Esophagus muscularis mucosa (tissue), 4 donors: ENCODE measurements around the gene ESRRB. TPM values are rescaled to one million over a fixed set of nuclear protein-coding genes. Genes with fewer than 3 reads are reported as not detected.

Experiments
- DNase-seq: peaks from one replicate; pipeline ENCODE4 v3.0.0-alpha.2; 2017; ENCODE audit errors: extremely low spot score
- H3K27ac ChIP-seq, 4 donors: fragments of 200-600 bp; sonication (generic); replicated peaks in 1 of 4; 1 replicate in 3 of 4; 2 replicates in 1 of 4; pipeline ENCODE4 v1.5.1; 2016 to 2019; ENCODE audit warnings: mild to moderate bottlenecking in 1 of 4
- H3K27me3 ChIP-seq, 4 donors: fragments of 200-600 bp; sonication (generic); one replicate each; pipeline versions ENCODE4 v1.5.1 to v1.6.0; 2016 to 2019
- H3K36me3 ChIP-seq, 4 donors: fragments of 200-600 bp; sonication (generic); one replicate each; pipeline ENCODE4 v1.5.1; 2016 to 2019
- H3K4me1 ChIP-seq, 4 donors: fragments of 200-600 bp; sonication (generic); one replicate each; pipeline ENCODE4 v1.5.1; 2016 to 2019
- H3K4me3 ChIP-seq, 4 donors: fragments of 200-600 bp; sonication (generic); 1 replicate in 2 of 4; 2 replicates in 2 of 4; pipeline ENCODE4 v1.5.1; 2016 to 2019; ENCODE audit warnings: mild to moderate bottlenecking in 4 of 4, moderate library complexity in 1 of 4
- H3K9me3 ChIP-seq, 4 donors: fragments of 200-600 bp; sonication (generic); 1 replicate in 3 of 4; 2 replicates in 1 of 4; pipeline ENCODE4 v1.5.1; 2016 to 2019
- CTCF ChIP-seq, 3 experiments: fragments of 200-600 bp in 2 of 3; fragments of 450-650 bp in 1 of 3; sonication (generic) in 2 of 3; IDR thresholded peaks; one replicate each; pipeline ENCODE4 v1.5.1; 2017 to 2019; ENCODE audit warnings: antibody characterized with exemption in 3 of 3, mild to moderate bottlenecking in 2 of 3, moderate library complexity in 1 of 3
- EP300 ChIP-seq: sonication (generic); formaldehyde crosslinking; IDR thresholded peaks from one replicate; pipeline ENCODE4 v1.6.1; 2017; ENCODE audit warnings: antibody characterized with exemption
- POLR2A ChIP-seq: fragments of 450-650 bp; IDR thresholded peaks from one replicate; pipeline ENCODE4 v1.6.1; 2017; ENCODE audit warnings: antibody characterized with exemption, moderate library complexity, mild to moderate bottlenecking, low read depth
- POLR2AphosphoS5 ChIP-seq, 2 donors: sonication (generic); formaldehyde crosslinking; IDR thresholded peaks; one replicate each; pipeline ENCODE4 v1.6.1; 2017; ENCODE audit warnings: antibody characterized with exemption in 2 of 2
- WGBS: methylation state at CpG from one replicate; pipeline ENCODE4 v1.1.5; 2018; 5-methylcytosine and 5-hydroxymethylcytosine counted together
- intact Hi-C: fragments of 100-400 bp; cut with DNase I; formaldehyde crosslinking; loops from one replicate; pipeline ENCODE4 v1.15.1; 2023
- total RNA-seq, 4 donors: library from RNA; depleted of rRNA; stranded (reverse); fragments of >200 nt; gene quantifications; one replicate each; pipeline versions ENCODE4 v1.1.0 to v1.2.1, GENCODE V29; 2016

Gene ESRRB
- total RNA-seq, 4 donors from 2014 or later = 0.17 to 0.26 TPM; not detected in 2

GRCh38 chr14:76461886-76462285 is 85.9 kb downstream of the ESRRB start:
- Histone ChIP-seq H3K36me3 (no peaks in the 10 kb centered on the region), H3K4me3 (no peak overlapping the region), H3K27ac (no peak overlapping the region), H3K9me3 (no peaks in the 10 kb centered on the region), H3K4me1 (no peaks in the 10 kb centered on the region), H3K27me3 (no peaks in the 10 kb centered on the region)
- TF ChIP-seq POLR2AphosphoS5 (IDR thresholded peaks at IDR 0.05) (no peak), EP300 (no peak), POLR2A (no peak), CTCF (IDR thresholded peaks at IDR 0.05) (no peak)
- intact Hi-C loops = no loop called here
- no peak for DNase-seq
- WGBS = 94% methylated on average over 3 of the region's 4 CpGs

GRCh38 chr14:76462330-76462729 is 86.4 kb downstream of the ESRRB start:
- no peak for TF ChIP-seq CTCF (IDR thresholded peaks at IDR 0.05)
- TF ChIP-seq EP300 = no peak
- no peak for TF ChIP-seq POLR2AphosphoS5 (IDR thresholded peaks at IDR 0.05)
- intact Hi-C loops = no loop called here
- DNase-seq = no peak
- Histone ChIP-seq H3K9me3 (no peaks in the 10 kb centered on the region), H3K27me3 (no peaks in the 10 kb centered on the region), H3K27ac (no peak overlapping the region), H3K36me3 (no peaks in the 10 kb centered on the region), H3K4me1 (no peaks in the 10 kb centered on the region), H3K4me3 (no peak overlapping the region)
- 80% methylated on average over 1 of the region's 11 CpGs for WGBS

GRCh38 chr14:76463105-76463504 is 87.2 kb downstream of the ESRRB start:
- TF ChIP-seq POLR2A = no peak
- TF ChIP-seq CTCF (IDR thresholded peaks at IDR 0.05) = no peak
- TF ChIP-seq EP300 = no peak
- no peak for TF ChIP-seq POLR2AphosphoS5 (IDR thresholded peaks at IDR 0.05)
- Histone ChIP-seq H3K4me3 (no peak overlapping the region), H3K36me3 (no peaks in the 10 kb centered on the region), H3K27ac (no peak overlapping the region), H3K27me3 (no peaks in the 10 kb centered on the region), H3K9me3 (no peaks in the 10 kb centered on the region), H3K4me1 (no peaks in the 10 kb centered on the region)
- intact Hi-C loops = no loop called here
- DNase-seq = no peak
- 77% methylated on average over 4 of the region's 4 CpGs for WGBS

- no peaks in the 10 kb centered on the region for H3K4me1 ChIP-seq
- TF ChIP-seq CTCF (IDR thresholded peaks at IDR 0.05) (no peak), EP300 (no peak), POLR2AphosphoS5 (IDR thresholded peaks at IDR 0.05) (no peak), POLR2A (no peak)
- 81% methylated on average over 4 of the region's 4 CpGs for WGBS
- H3K27ac ChIP-seq = no peak overlapping the region
- no peaks in the 10 kb centered on the region for H3K27me3 ChIP-seq
- no peaks in the 10 kb centered on the region for H3K36me3 ChIP-seq
- no peak for DNase-seq
- no peaks in the 10 kb centered on the region for H3K9me3 ChIP-seq
- intact Hi-C loops = no loop called here
- no peak overlapping the region for H3K4me3 ChIP-seq
Measured at GRCh38 chr14:76464856-76465255, 88.9 kb downstream of the ESRRB start.

- Histone ChIP-seq H3K27me3 (no peaks in the 10 kb centered on the region), H3K4me1 (no peaks in the 10 kb centered on the region), H3K27ac (no peak overlapping the region), H3K36me3 (no peaks in the 10 kb centered on the region), H3K9me3 (no peaks in the 10 kb centered on the region), H3K4me3 (no peak overlapping the region)
- intact Hi-C loops = no loop called here
- DNase-seq = no peak
- no peak for TF ChIP-seq CTCF (IDR thresholded peaks at IDR 0.05)
- TF ChIP-seq EP300 = no peak
- TF ChIP-seq POLR2A = no peak
- no peak for TF ChIP-seq POLR2AphosphoS5 (IDR thresholded peaks at IDR 0.05)
- 73% methylated on average over 9 of the region's 9 CpGs for WGBS
Measured at GRCh38 chr14:76465664-76466063, 89.7 kb downstream of the ESRRB start.
